GM19351 (cell line): ENCODE measurements around the gene TMEM14A.

Experiments used
- ATAC-seq: cut with Tn5 transposase; IDR thresholded peaks from one replicate; pipeline ENCODE4 v1.9.1; 2021; ENCODE audit warnings: mild to moderate bottlenecking, moderate library complexity; ENCODE audit not compliant: unreplicated experiment

Gene TMEM14A

GRCh38 chr6:52733172-52733571 lies 62.3 kb downstream of the TMEM14A start:
- ATAC-seq = no peak

- ATAC-seq = no peak
Measured at GRCh38 chr6:52734072-52734471, 63.2 kb downstream of the TMEM14A start.

GRCh38 chr6:52735071-52735470 lies 64.2 kb downstream of the TMEM14A start:
- ATAC-seq = no peak

GRCh38 chr6:52736145-52736544 lies 65.2 kb downstream of the TMEM14A start:
- ATAC-seq = no peak
